Measurements from ENCODE around the gene RANBP17.

DNA sequence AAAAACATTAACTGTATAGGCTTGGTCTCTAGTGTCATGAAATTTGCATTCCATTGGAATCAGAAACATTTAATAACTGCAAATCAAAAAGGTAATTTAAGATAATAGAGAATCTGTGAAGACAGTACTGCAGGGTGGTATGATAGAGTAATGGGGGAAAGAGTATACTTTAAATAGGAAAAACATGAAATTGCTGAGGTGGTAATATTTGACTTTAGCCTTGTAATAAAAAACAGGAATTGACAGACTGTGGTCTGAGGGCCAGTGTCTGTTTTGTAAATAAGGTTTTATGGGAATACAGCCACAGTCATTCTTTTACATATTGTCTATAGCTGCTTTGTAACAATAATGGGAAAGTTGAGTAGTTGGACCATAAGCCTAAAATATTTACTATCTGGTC, 162.3 kb downstream of the RANBP17 start:
- TF ChIP-seq, protein P1, sequence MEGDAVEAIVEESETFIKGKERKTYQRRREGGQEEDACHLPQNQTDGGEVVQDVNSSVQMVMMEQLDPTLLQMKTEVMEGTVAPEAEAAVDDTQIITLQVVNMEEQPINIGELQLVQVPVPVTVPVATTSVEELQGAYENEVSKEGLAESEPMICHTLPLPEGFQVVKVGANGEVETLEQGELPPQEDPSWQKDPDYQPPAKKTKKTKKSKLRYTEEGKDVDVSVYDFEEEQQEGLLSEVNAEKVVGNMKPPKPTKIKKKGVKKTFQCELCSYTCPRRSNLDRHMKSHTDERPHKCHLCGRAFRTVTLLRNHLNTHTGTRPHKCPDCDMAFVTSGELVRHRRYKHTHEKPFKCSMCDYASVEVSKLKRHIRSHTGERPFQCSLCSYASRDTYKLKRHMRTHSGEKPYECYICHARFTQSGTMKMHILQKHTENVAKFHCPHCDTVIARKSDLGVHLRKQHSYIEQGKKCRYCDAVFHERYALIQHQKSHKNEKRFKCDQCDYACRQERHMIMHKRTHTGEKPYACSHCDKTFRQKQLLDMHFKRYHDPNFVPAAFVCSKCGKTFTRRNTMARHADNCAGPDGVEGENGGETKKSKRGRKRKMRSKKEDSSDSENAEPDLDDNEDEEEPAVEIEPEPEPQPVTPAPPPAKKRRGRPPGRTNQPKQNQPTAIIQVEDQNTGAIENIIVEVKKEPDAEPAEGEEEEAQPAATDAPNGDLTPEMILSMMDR (IDR thresholded peaks at IDR 0.05) = no peak
- TF ChIP-seq EZH2phosphoT487 (IDR thresholded peaks at IDR 0.05) (no peak), EZH2 (IDR thresholded peaks at IDR 0.05) (no peak)
